Suprapubic skin (tissue), 4 donors: ENCODE data around the gene MCC. TPM values are rescaled to one million over a fixed set of nuclear protein-coding genes. Genes with fewer than 3 reads are reported as not detected.
A peak's percentile ranks its signal among the peaks of the same experiment; 100 is the strongest.

Experiments used
- DNase-seq, 2 donors: peaks; one replicate each; pipeline ENCODE4 v3.0.0-alpha.2; 2019; ENCODE audit warnings: low spot score in 2 of 2
- H3K27ac ChIP-seq: fragments of 200-600 bp; sonication (generic); one replicate; pipeline ENCODE4 v1.5.1; 2019
- H3K27me3 ChIP-seq: fragments of 200-600 bp; sonication (generic); one replicate; pipeline ENCODE4 v1.5.1; 2019
- H3K36me3 ChIP-seq: fragments of 200-600 bp; sonication (generic); one replicate; pipeline ENCODE4 v1.5.1; 2019
- H3K4me1 ChIP-seq: fragments of 200-600 bp; sonication (generic); one replicate; pipeline ENCODE4 v1.5.1; 2019
- H3K4me3 ChIP-seq: fragments of 200-600 bp; sonication (generic); one replicate; pipeline ENCODE4 v1.5.1; 2019; ENCODE audit warnings: mild to moderate bottlenecking
- H3K9me3 ChIP-seq: fragments of 200-600 bp; sonication (generic); one replicate; pipeline ENCODE4 v1.5.1; 2019
- CTCF ChIP-seq, 2 donors: fragments of 200-600 bp in 1 of 2; fragments of 450-650 bp in 1 of 2; sonication (generic) in 1 of 2; IDR thresholded peaks; one replicate each; pipeline ENCODE4 v1.5.1; 2016 to 2019; ENCODE audit warnings: antibody characterized with exemption in 2 of 2, mild to moderate bottlenecking in 1 of 2, moderate library complexity in 1 of 2
- EP300 ChIP-seq: sonication (generic); formaldehyde crosslinking; IDR thresholded peaks from one replicate; pipeline ENCODE4 v1.6.1; 2017; ENCODE audit warnings: antibody characterized with exemption
- POLR2A ChIP-seq, 2 donors: fragments of 450-650 bp; IDR thresholded peaks; one replicate each; pipeline ENCODE4 v1.6.1; 2017; ENCODE audit warnings: antibody characterized with exemption in 2 of 2, mild to moderate bottlenecking in 2 of 2, moderate library complexity in 2 of 2
- POLR2AphosphoS5 ChIP-seq, 3 donors: sonication (generic); formaldehyde crosslinking; IDR thresholded peaks; one replicate each; pipeline ENCODE4 v1.6.1; 2017; ENCODE audit warnings: antibody characterized with exemption in 3 of 3
- WGBS: methylation state at CpG from one replicate; pipeline ENCODE4 v1.1.5; 2018; 5-methylcytosine and 5-hydroxymethylcytosine counted together
- total RNA-seq, 4 donors: library from RNA; depleted of rRNA; stranded (reverse); fragments of >200 nt; gene quantifications; one replicate each; pipeline ENCODE4 v1.1.0, GENCODE V29; 2016

The MCC gene
- total RNA-seq, 4 donors from 2014 or later = 67.7 to 105 (median 86.6) TPM

GRCh38 chr5:113523168-113523567 lies 34.9 kb upstream of the MCC start:
- Histone ChIP-seq H3K27me3 (no peaks in the 10 kb centered on the region), H3K36me3 (peaks cover 4% of the 10 kb centered on the region), H3K4me1 (peaks cover 10% of the 10 kb centered on the region), H3K9me3 (no peaks in the 10 kb centered on the region), H3K4me3 (no peak overlapping the region), H3K27ac (no peak overlapping the region)
- TF ChIP-seq CTCF (IDR thresholded peaks at IDR 0.05) = no peak
- TF ChIP-seq POLR2AphosphoS5 (IDR thresholded peaks at IDR 0.05) = no peak
- WGBS = 82% methylated on average over 2 of the region's 2 CpGs
- no peak for DNase-seq

- Histone ChIP-seq H3K27me3 (no peaks in the 10 kb centered on the region), H3K9me3 (no peaks in the 10 kb centered on the region), H3K4me3 (no peak overlapping the region), H3K4me1 (peaks cover 14% of the 10 kb centered on the region), H3K27ac (no peak overlapping the region), H3K36me3 (peaks cover 7% of the 10 kb centered on the region)
- no peak for TF ChIP-seq POLR2AphosphoS5 (IDR thresholded peaks at IDR 0.05)
- no peak for TF ChIP-seq EP300
- no peak for TF ChIP-seq POLR2A (IDR thresholded peaks at IDR 0.05)
- no peak for TF ChIP-seq CTCF (IDR thresholded peaks at IDR 0.05)
- DNase-seq = no peak
Observed at GRCh38 chr5:113520899-113521298, 32.6 kb upstream of the MCC start.

- Histone ChIP-seq H3K4me3 (no peak overlapping the region), H3K9me3 (no peaks in the 10 kb centered on the region), H3K27ac (no peak overlapping the region), H3K27me3 (no peaks in the 10 kb centered on the region), H3K36me3 (peaks cover 7% of the 10 kb centered on the region), H3K4me1 (peaks cover 18% of the 10 kb centered on the region)
- TF ChIP-seq EP300 (no peak), POLR2AphosphoS5 (IDR thresholded peaks at IDR 0.05) (no peak), POLR2A (IDR thresholded peaks at IDR 0.05) (no peak)
- DNase-seq = no peak
Observed at GRCh38 chr5:113520429-113520828, 32.2 kb upstream of the MCC start.

GRCh38 chr5:113519412-113519811 lies 31.2 kb upstream of the MCC start:
- DNase-seq = no peak
- WGBS = 95% methylated on average over 2 of the region's 2 CpGs

GRCh38 chr5:113518884-113519283 lies 30.6 kb upstream of the MCC start:
- DNase-seq = no peak
- no peak overlapping the region for H3K4me3 ChIP-seq
- WGBS = 94% methylated on average over 4 of the region's 4 CpGs
- H3K27ac ChIP-seq = no peak overlapping the region
- peaks cover 7% of the 10 kb centered on the region for H3K36me3 ChIP-seq
- peaks cover 21% of the 10 kb centered on the region for H3K4me1 ChIP-seq
- no peaks in the 10 kb centered on the region for H3K9me3 ChIP-seq
- TF ChIP-seq POLR2A (IDR thresholded peaks at IDR 0.05) (no peak), CTCF (IDR thresholded peaks at IDR 0.05) (no peak), POLR2AphosphoS5 (IDR thresholded peaks at IDR 0.05) (no peak), EP300 (no peak)
- H3K27me3 ChIP-seq = no peaks in the 10 kb centered on the region

More at GRCh38 chr5:113519412-113519811, 31.2 kb upstream of the MCC start:
- H3K27ac ChIP-seq = no peak overlapping the region
- H3K36me3 ChIP-seq = peaks cover 7% of the 10 kb centered on the region
- H3K9me3 ChIP-seq = no peaks in the 10 kb centered on the region
- no peak overlapping the region for H3K4me3 ChIP-seq
- TF ChIP-seq POLR2AphosphoS5 (IDR thresholded peaks at IDR 0.05) (no peak), POLR2A (IDR thresholded peaks at IDR 0.05) (no peak), EP300 (no peak)
- peaks cover 20% of the 10 kb centered on the region for H3K4me1 ChIP-seq
- no peaks in the 10 kb centered on the region for H3K27me3 ChIP-seq

GRCh38 chr5:113514289-113514635 lies 26.0 kb upstream of the MCC start:
- no peak for TF ChIP-seq CTCF (IDR thresholded peaks at IDR 0.05)
- TF ChIP-seq EP300 = no peak
- no peak for TF ChIP-seq POLR2AphosphoS5 (IDR thresholded peaks at IDR 0.05)
- TF ChIP-seq POLR2A (IDR thresholded peaks at IDR 0.05) = no peak
- H3K4me3 ChIP-seq = peak overlapping the region; percentile 85

More at GRCh38 chr5:113514289-113514635, 26.0 kb upstream of the MCC start:
- Histone ChIP-seq H3K27me3 (no peaks in the 10 kb centered on the region), H3K9me3 (no peaks in the 10 kb centered on the region), H3K4me1 (peaks cover 21% of the 10 kb centered on the region), H3K36me3 (peaks cover 7% of the 10 kb centered on the region), H3K27ac (peak overlapping the region; percentile 91)
- 13% methylated on average over 9 of the region's 9 CpGs for whole genome bisulfite sequencing
- DNase-seq = no peak
